K562 (cell line): Measurements from ENCODE around the gene LAMA3. TPM values are rescaled to one million over a fixed set of nuclear protein-coding genes. Genes with fewer than 3 reads are reported as not detected.

Experiments
- ATAC-seq: fragments of 200-7000 bp; cut with Tn5 transposase; 3 replicates; pipeline ENCODE4 v1.9.1; 2020; ENCODE audit warnings: moderate library complexity
- BruUV-seq: library from RNA; stranded (reverse); fragments of 400-500 nt; replicated peaks from 2 replicates; lab custom pipeline; 2021; lab: Mats Ljungman, UMichigan
- CTCF ChIA-PET: fragments of 300-600 bp; formaldehyde crosslinking; extraction: SDS; loops from one replicate; lab custom pipeline; 2021; ENCODE audit warnings: low intra/inter-chr PET ratio; lab: Yijun Ruan, JAX
- POLR2A ChIA-PET: fragments of 300-600, 350-650 bp; sonication (Branson Sonifier 250); formaldehyde crosslinking; extraction: SDS; loops from one replicate; lab custom pipeline; 2021; ENCODE audit warnings: antibody characterized with exemption, inconsistent platforms; lab: Yijun Ruan, JAX
- DNase-seq, 4 experiments: peaks; one replicate each; pipeline versions ENCODE4 v3.0.0 to v3.0.0-alpha.2; 2011 to 2018; ENCODE audit warnings: low spot score in 3 of 4, mixed read lengths in 3 of 4; ENCODE audit errors: extremely low read depth in 1 of 4
- FAIRE-seq: peaks from 2 replicates; lab custom pipeline; 2011; peaks lifted over from hg19 to GRCh38; lab: Jason Lieb, UNC
- H2AFZ ChIP-seq: 2 replicates; pipeline ENCODE4 v1.6.0; 2011; ENCODE audit warnings: low read depth, low read length, control low read depth, inconsistent platforms
- H3K27ac ChIP-seq: fragments of 200-600 bp; 3 replicates; pipeline ENCODE4 v1.8.0; 2011; ENCODE audit warnings: low read depth, mild to moderate bottlenecking, control low read depth, inconsistent platforms, low read length, moderate library complexity, mixed read lengths; ENCODE audit errors: extremely low read depth
- H3K27me3 ChIP-seq, 2 experiments: fragments of 300-600 bp in 1 of 2; 2 replicates in 1 of 2; 3 replicates in 1 of 2; pipeline versions ENCODE4 v1.6.0 to v1.8.0; 2011; ENCODE audit warnings: inconsistent platforms in 2 of 2, low read length in 2 of 2, mild to moderate bottlenecking in 1 of 2, mixed read lengths in 1 of 2, moderate library complexity in 1 of 2; ENCODE audit not compliant: control insufficient read depth in 2 of 2, insufficient read depth in 2 of 2
- H3K36me3 ChIP-seq: fragments of 300-600 bp; 3 replicates; pipeline ENCODE4 v1.8.0; 2011; ENCODE audit warnings: mild to moderate bottlenecking, low read length, inconsistent platforms; ENCODE audit not compliant: control insufficient read depth, insufficient read depth
- H3K4me1 ChIP-seq, 2 experiments: fragments of 200-600 bp in 1 of 2; replicated peaks in 1 of 2; 2 replicates in 1 of 2; 3 replicates in 1 of 2; pipeline versions ENCODE4 v1.5.1 to v1.8.0; 2011; ENCODE audit warnings: inconsistent platforms in 2 of 2, low read length in 2 of 2, mild to moderate bottlenecking in 1 of 2, mixed read lengths in 1 of 2, moderate library complexity in 1 of 2; ENCODE audit not compliant: control insufficient read depth in 2 of 2, insufficient read depth in 2 of 2
- H3K4me2 ChIP-seq: 2 replicates; pipeline ENCODE4 v1.6.1; 2011; ENCODE audit warnings: low read length, control low read depth, inconsistent platforms, mixed read lengths; ENCODE audit not compliant: insufficient read depth
- H3K4me3 ChIP-seq: fragments of 200-600 bp; sonication (generic), shearing (Covaris generic); 2 replicates; pipeline ENCODE4 v1.5.1; 2016; ENCODE audit warnings: control low read depth, inconsistent platforms
- H3K79me2 ChIP-seq: fragments of 200-600 bp; 3 replicates; pipeline ENCODE4 v1.8.0; 2011; ENCODE audit warnings: low read length, inconsistent platforms; ENCODE audit not compliant: control insufficient read depth, insufficient read depth
- H3K9ac ChIP-seq, 2 experiments: 2 replicates each; pipeline versions ENCODE4 v1.6.0 to v1.6.1; 2011; ENCODE audit warnings: low read depth in 2 of 2, low read length in 2 of 2, control low read depth in 1 of 2, inconsistent platforms in 1 of 2, mild to moderate bottlenecking in 1 of 2, mixed read lengths in 1 of 2; ENCODE audit not compliant: insufficient read depth in 1 of 2
- H3K9me1 ChIP-seq: one replicate; pipeline ENCODE4 v1.6.0; 2011; ENCODE audit warnings: inconsistent platforms, mild to moderate bottlenecking, low read length, moderate library complexity; ENCODE audit not compliant: control insufficient read depth, insufficient read depth
- H3K9me3 ChIP-seq: replicated peaks from 2 replicates; pipeline ENCODE4 v1.5.1; 2011; ENCODE audit warnings: low read depth, low read length, inconsistent platforms; ENCODE audit not compliant: control insufficient read depth, insufficient read depth
- H4K20me1 ChIP-seq: replicated peaks from 2 replicates; pipeline ENCODE4 v1.6.1; 2011; ENCODE audit warnings: low read length, inconsistent platforms, mixed read lengths; ENCODE audit not compliant: control insufficient read depth, insufficient read depth
- DPF2 ChIP-seq: fragments of 450-650 bp; IDR thresholded peaks from 2 replicates; pipeline ENCODE4 v1.6.1; 2016
- JUNB ChIP-seq: fragments of 450-650 bp; formaldehyde crosslinking; conservative IDR thresholded peaks from 2 replicates; pipeline ENCODE4 v1.4.0; 2020; ENCODE audit warnings: mild to moderate bottlenecking
- KLF10 ChIP-seq: fragments of 250-450 bp; sonication (Bioruptor Pico); IDR thresholded peaks from 2 replicates; pipeline ENCODE4 v1.6.1; 2021; ENCODE audit warnings: matching md5 sums
- LARP7 ChIP-seq: fragments of 450-650 bp; IDR thresholded peaks from 2 replicates; pipeline ENCODE4 v1.6.1; 2016
- NFIC ChIP-seq: fragments of 450-650 bp; IDR thresholded peaks from 2 replicates; pipeline ENCODE4 v1.6.1; 2017; ENCODE audit warnings: mild to moderate bottlenecking, inconsistent platforms
- PCBP1 ChIP-seq: fragments of 200-400 bp; formaldehyde crosslinking; IDR thresholded peaks from 2 replicates; pipeline ENCODE4 v1.6.1; 2018; ENCODE audit warnings: mild to moderate bottlenecking, low read depth, low read length; ENCODE audit not compliant: poor library complexity, severe bottlenecking
- TBL1XR1 ChIP-seq, 2 experiments: IDR thresholded peaks; 2 replicates each; pipeline ENCODE4 v1.6.1; 2012; ENCODE audit warnings: improper control_type of control experiment in 2 of 2, low read length in 2 of 2, mild to moderate bottlenecking in 1 of 2
- TCF3 ChIP-seq: sonication (generic); formaldehyde crosslinking; IDR thresholded peaks from 2 replicates; pipeline ENCODE4 v1.4.0; 2020; ENCODE audit warnings: mild to moderate bottlenecking, missing genetic modification reagents
- ZNF175 ChIP-seq: fragments of 200-800 bp; sonication (Bioruptor generic); IDR thresholded peaks from 2 replicates; pipeline ENCODE4 v1.6.1; 2016; ENCODE audit warnings: low read depth, mild to moderate bottlenecking, missing genetic modification characterization, missing compliant biosample characterization
- WGBS: fragments of 100-300 bp; shearing (Covaris generic); methylation state at CpG from one replicate; pipeline ENCODE4 v1.1.6; 2016; ENCODE audit warnings: low coverage, mixed read lengths; ENCODE audit not compliant: insufficient coverage; ENCODE audit errors: missing lambda C conversion rate; 5-methylcytosine and 5-hydroxymethylcytosine counted together
- in situ Hi-C: fragments of 300-500 bp; cut with MboI; formaldehyde crosslinking; loops from 4 replicates; pipeline ENCODE4 v1.15.0; 2018; ENCODE audit warnings: inconsistent platforms, mixed read lengths
- intact Hi-C: fragments of 100-400 bp; cut with micrococcal nuclease; formaldehyde crosslinking; loops from 2 replicates; pipeline ENCODE4 v1.14.2; 2022
- polyA plus RNA-seq, 8 experiments: library from polyadenylated mRNA; depleted of rRNA in 4 of 8; stranded (reverse) in 5 of 8; unstranded in 3 of 8; fragments of >200 nt; fragmentation: Nextera tagmentation in 2 of 8; fragmentation: Illumina TruSeq in 1 of 8; extraction: Ambion mirVana in 2 of 8; extraction: Trizol in 1 of 8; gene quantifications; 2 replicates each; pipeline versions ENCODE4 v1.2.1 to v1.2.3, GENCODE V29; 2011 to 2014; ENCODE audit warnings: inconsistent platforms in 1 of 8, missing spikeins in 1 of 8
- total RNA-seq, 7 experiments: library from RNA; depleted of rRNA in 6 of 7; stranded (reverse); fragments of >200 nt in 6 of 7; fragmentation: Illumina TruSeq in 2 of 7; extraction: Trizol in 2 of 7; gene quantifications; 2 replicates each; pipeline versions ENCODE4 v1.2.1 to v1.2.3, GENCODE V29; 2011 to 2021; ENCODE audit warnings: low replicate concordance in 1 of 7
- TF ChIP-seq, protein P1 (sequence below): fragments of 450-650 bp; IDR thresholded peaks from 2 replicates; pipeline ENCODE4 v1.7.0; 2016; ENCODE audit warnings: borderline replicate concordance
- TF ChIP-seq, protein P2 (sequence below): fragments of 200-600 bp; sonication (generic); IDR thresholded peaks from one replicate; pipeline ENCODE4 v1.6.1; 2012; ENCODE audit warnings: mild to moderate bottlenecking, low read depth, low read length, inconsistent platforms

The LAMA3 gene
- total and polyA plus RNA-seq, 9 of the 15 experiments (the other 6 are each of a cell fraction or from before 2014, with no cell fraction given), result 0.07 TPM; not detected in 8

DNA sequence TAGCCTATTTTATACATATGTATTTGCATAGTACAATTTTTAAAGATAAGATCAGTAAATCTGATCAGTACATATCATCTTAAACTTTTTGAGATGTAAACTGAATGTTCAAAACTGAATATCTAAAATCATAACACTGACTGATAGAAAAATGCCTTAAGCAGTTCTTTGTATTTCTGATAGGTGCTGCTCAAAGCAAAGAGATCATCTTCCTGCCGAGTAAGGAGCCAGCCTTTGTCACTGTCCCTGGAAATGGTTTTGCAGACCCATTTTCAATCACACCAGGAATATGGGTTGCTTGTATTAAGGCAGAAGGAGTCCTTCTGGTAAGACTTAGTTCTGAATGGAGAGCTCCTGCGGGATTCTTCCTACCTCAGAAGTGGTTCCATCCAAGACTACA is 135.0 kb downstream of the LAMA3 start:
- Histone ChIP-seq H3K4me1 (no peaks in the 10 kb centered on the region), H3K27ac (no peak overlapping the region), H3K9me1 (no peaks in the 10 kb centered on the region), H3K79me2 (no peaks in the 10 kb centered on the region), H3K36me3 (no peaks in the 10 kb centered on the region), H4K20me1 (no peaks in the 10 kb centered on the region), H3K9me3 (no peaks in the 10 kb centered on the region), H2AFZ (no peak overlapping the region), H3K9ac (no peak overlapping the region), H3K4me3 (no peak overlapping the region), H3K27me3 (peaks cover 0 to 4% of the 10 kb centered on the region in 2 experiments; a peak in 1 of 5 replicates), H3K4me2 (no peak overlapping the region)
- intact Hi-C loops, result loop anchor here (10.0 kb wide), 1 partner anchor 671 kb away; no protein-coding TSS in a partner anchor
- no peak for ATAC-seq
- WGBS, result 0% methylated on average over 2 of the region's 2 CpGs
- ChIA-PET POLR2A (interaction anchor here (1.0 kb wide), 1 partner anchor 161 kb away, joined by 3 read pairs; the partner anchor contains the start of gene ANKRD29), CTCF (no interaction called here)
- DNase-seq, result no peak
- FAIRE-seq, result no peak
- in situ Hi-C loops, result no loop called here
- no TSS peak for BruUV-seq
- no peak for TF ChIP-seq LARP7
- no peak for TF ChIP-seq KLF10 (CRISPR knock-in tag)
- TF ChIP-seq TCF3 (CRISPR knock-in tag), result no peak
- TF ChIP-seq, protein P1, sequence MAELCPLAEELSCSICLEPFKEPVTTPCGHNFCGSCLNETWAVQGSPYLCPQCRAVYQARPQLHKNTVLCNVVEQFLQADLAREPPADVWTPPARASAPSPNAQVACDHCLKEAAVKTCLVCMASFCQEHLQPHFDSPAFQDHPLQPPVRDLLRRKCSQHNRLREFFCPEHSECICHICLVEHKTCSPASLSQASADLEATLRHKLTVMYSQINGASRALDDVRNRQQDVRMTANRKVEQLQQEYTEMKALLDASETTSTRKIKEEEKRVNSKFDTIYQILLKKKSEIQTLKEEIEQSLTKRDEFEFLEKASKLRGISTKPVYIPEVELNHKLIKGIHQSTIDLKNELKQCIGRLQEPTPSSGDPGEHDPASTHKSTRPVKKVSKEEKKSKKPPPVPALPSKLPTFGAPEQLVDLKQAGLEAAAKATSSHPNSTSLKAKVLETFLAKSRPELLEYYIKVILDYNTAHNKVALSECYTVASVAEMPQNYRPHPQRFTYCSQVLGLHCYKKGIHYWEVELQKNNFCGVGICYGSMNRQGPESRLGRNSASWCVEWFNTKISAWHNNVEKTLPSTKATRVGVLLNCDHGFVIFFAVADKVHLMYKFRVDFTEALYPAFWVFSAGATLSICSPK, result no peak
- TF ChIP-seq PCBP1, result no peak
- TF ChIP-seq DPF2, result no peak
- TF ChIP-seq NFIC, result no peak
- no peak for TF ChIP-seq ZNF175 (CRISPR knock-in tag)
- TF ChIP-seq JUNB (CRISPR knock-in tag), result no peak
- TF ChIP-seq, protein P2, sequence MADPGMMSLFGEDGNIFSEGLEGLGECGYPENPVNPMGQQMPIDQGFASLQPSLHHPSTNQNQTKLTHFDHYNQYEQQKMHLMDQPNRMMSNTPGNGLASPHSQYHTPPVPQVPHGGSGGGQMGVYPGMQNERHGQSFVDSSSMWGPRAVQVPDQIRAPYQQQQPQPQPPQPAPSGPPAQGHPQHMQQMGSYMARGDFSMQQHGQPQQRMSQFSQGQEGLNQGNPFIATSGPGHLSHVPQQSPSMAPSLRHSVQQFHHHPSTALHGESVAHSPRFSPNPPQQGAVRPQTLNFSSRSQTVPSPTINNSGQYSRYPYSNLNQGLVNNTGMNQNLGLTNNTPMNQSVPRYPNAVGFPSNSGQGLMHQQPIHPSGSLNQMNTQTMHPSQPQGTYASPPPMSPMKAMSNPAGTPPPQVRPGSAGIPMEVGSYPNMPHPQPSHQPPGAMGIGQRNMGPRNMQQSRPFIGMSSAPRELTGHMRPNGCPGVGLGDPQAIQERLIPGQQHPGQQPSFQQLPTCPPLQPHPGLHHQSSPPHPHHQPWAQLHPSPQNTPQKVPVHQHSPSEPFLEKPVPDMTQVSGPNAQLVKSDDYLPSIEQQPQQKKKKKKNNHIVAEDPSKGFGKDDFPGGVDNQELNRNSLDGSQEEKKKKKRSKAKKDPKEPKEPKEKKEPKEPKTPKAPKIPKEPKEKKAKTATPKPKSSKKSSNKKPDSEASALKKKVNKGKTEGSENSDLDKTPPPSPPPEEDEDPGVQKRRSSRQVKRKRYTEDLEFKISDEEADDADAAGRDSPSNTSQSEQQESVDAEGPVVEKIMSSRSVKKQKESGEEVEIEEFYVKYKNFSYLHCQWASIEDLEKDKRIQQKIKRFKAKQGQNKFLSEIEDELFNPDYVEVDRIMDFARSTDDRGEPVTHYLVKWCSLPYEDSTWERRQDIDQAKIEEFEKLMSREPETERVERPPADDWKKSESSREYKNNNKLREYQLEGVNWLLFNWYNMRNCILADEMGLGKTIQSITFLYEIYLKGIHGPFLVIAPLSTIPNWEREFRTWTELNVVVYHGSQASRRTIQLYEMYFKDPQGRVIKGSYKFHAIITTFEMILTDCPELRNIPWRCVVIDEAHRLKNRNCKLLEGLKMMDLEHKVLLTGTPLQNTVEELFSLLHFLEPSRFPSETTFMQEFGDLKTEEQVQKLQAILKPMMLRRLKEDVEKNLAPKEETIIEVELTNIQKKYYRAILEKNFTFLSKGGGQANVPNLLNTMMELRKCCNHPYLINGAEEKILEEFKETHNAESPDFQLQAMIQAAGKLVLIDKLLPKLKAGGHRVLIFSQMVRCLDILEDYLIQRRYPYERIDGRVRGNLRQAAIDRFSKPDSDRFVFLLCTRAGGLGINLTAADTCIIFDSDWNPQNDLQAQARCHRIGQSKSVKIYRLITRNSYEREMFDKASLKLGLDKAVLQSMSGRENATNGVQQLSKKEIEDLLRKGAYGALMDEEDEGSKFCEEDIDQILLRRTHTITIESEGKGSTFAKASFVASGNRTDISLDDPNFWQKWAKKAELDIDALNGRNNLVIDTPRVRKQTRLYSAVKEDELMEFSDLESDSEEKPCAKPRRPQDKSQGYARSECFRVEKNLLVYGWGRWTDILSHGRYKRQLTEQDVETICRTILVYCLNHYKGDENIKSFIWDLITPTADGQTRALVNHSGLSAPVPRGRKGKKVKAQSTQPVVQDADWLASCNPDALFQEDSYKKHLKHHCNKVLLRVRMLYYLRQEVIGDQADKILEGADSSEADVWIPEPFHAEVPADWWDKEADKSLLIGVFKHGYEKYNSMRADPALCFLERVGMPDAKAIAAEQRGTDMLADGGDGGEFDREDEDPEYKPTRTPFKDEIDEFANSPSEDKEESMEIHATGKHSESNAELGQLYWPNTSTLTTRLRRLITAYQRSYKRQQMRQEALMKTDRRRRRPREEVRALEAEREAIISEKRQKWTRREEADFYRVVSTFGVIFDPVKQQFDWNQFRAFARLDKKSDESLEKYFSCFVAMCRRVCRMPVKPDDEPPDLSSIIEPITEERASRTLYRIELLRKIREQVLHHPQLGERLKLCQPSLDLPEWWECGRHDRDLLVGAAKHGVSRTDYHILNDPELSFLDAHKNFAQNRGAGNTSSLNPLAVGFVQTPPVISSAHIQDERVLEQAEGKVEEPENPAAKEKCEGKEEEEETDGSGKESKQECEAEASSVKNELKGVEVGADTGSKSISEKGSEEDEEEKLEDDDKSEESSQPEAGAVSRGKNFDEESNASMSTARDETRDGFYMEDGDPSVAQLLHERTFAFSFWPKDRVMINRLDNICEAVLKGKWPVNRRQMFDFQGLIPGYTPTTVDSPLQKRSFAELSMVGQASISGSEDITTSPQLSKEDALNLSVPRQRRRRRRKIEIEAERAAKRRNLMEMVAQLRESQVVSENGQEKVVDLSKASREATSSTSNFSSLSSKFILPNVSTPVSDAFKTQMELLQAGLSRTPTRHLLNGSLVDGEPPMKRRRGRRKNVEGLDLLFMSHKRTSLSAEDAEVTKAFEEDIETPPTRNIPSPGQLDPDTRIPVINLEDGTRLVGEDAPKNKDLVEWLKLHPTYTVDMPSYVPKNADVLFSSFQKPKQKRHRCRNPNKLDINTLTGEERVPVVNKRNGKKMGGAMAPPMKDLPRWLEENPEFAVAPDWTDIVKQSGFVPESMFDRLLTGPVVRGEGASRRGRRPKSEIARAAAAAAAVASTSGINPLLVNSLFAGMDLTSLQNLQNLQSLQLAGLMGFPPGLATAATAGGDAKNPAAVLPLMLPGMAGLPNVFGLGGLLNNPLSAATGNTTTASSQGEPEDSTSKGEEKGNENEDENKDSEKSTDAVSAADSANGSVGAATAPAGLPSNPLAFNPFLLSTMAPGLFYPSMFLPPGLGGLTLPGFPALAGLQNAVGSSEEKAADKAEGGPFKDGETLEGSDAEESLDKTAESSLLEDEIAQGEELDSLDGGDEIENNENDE, result no peak
- no peak for TF ChIP-seq TBL1XR1 (IDR thresholded peaks at IDR 0.05; ENCODE audit: low read length in 2 of 2)
